Measurements from ENCODE around the gene LEMD2.

Gene LEMD2

GRCh38 chr6:33754222-33754621 is 34.7 kb downstream of the LEMD2 start:
- DNase-seq: no peak

- no peak for DNase-seq
These were observed 36.3 kb downstream of the LEMD2 start for GRCh38 chr6:33752646-33753015.

- DNase-seq: no peak
These were observed 36.9 kb downstream of the LEMD2 start for GRCh38 chr6:33751771-33752645.

- DNase-seq: no peak
These were observed 38.5 kb downstream of the LEMD2 start for GRCh38 chr6:33750244-33750991.

GRCh38 chr6:33749401-33749800 is 39.5 kb downstream of the LEMD2 start:
- no peak for DNase-seq

GRCh38 chr6:33748841-33749240 is 40.1 kb downstream of the LEMD2 start:
- no peak for DNase-seq

- no peak for DNase-seq
These were observed 41.1 kb downstream of the LEMD2 start for GRCh38 chr6:33747823-33748222.

- no peak for DNase-seq
These were observed 42.3 kb downstream of the LEMD2 start, which contains the start of gene IP6K3 for GRCh38 chr6:33746651-33747100. Gene IP6K3 (minus strand): TSS chr6:33746905. CDS start chr6:33735476, 11,429 bp downstream.

- DNase-seq: no peak
These were observed 42.8 kb downstream of the LEMD2 start for GRCh38 chr6:33746036-33746600.

- DNase-seq: no peak
These were observed 43.4 kb downstream of the LEMD2 start for GRCh38 chr6:33745548-33745947.

- no peak for DNase-seq
These were observed 43.9 kb downstream of the LEMD2 start for GRCh38 chr6:33744895-33745546.

GRCh38 chr6:33744001-33744848 is 44.7 kb downstream of the LEMD2 start:
- peak; percentile 41 to 75 (median 56) for DNase-seq

- DNase-seq: no peak
These were observed 46.1 kb downstream of the LEMD2 start for GRCh38 chr6:33742837-33743236.

- no peak for DNase-seq
These were observed 46.8 kb downstream of the LEMD2 start for GRCh38 chr6:33742092-33742491.

GRCh38 chr6:33740794-33741193 is 48.1 kb downstream of the LEMD2 start:
- no peak for DNase-seq

- DNase-seq: no peak
These were observed 48.7 kb downstream of the LEMD2 start for GRCh38 chr6:33740204-33740608.

- DNase-seq: no peak
These were observed 49.4 kb downstream of the LEMD2 start for GRCh38 chr6:33739571-33739970.

- no peak for DNase-seq
These were observed 50.1 kb downstream of the LEMD2 start for GRCh38 chr6:33738879-33739278.

- DNase-seq: no peak
These were observed 50.8 kb downstream of the LEMD2 start for GRCh38 chr6:33738153-33738552.

- no peak for DNase-seq
These were observed 51.5 kb downstream of the LEMD2 start for GRCh38 chr6:33737267-33738026.

- DNase-seq: no peak
These were observed 53.7 kb downstream of the LEMD2 start for GRCh38 chr6:33735216-33735615.

GRCh38 chr6:33733709-33734007 is 55.3 kb downstream of the LEMD2 start:
- DNase-seq: no peak

Data from stimulated activated naive CD4-positive, alpha-beta T cell (primary cell).